Muscle of leg (tissue), 11 donors: ENCODE measurements around the gene PLAC8. TPM values are rescaled to one million over a fixed set of nuclear protein-coding genes. Genes with fewer than 3 reads are reported as not detected.
"Not testable (repeated sequence)": the region's sequence is repeated elsewhere in the genome, so short reads cannot be mapped to it uniquely, and the experiment has no call there.

ENCODE experiments used
- DNase-seq: peaks from one replicate; pipeline ENCODE4 v3.0.0; 2013
- H3K27ac ChIP-seq: one replicate; pipeline ENCODE4 v1.5.1; 2013; ENCODE audit warnings: mild to moderate bottlenecking, low read length, control low read depth
- H3K27me3 ChIP-seq: one replicate; pipeline ENCODE4 v1.6.1; 2013; ENCODE audit warnings: low read length; ENCODE audit not compliant: control insufficient read depth, insufficient read depth
- H3K36me3 ChIP-seq: one replicate; pipeline ENCODE4 v1.6.1; 2013; ENCODE audit warnings: low read length; ENCODE audit not compliant: control insufficient read depth, insufficient read depth
- H3K4me1 ChIP-seq: one replicate; pipeline ENCODE4 v1.6.1; 2013; ENCODE audit warnings: low read length; ENCODE audit not compliant: control insufficient read depth, insufficient read depth
- H3K4me3 ChIP-seq: one replicate; pipeline ENCODE4 v1.5.1; 2013; ENCODE audit warnings: low read length, control low read depth
- H3K9me3 ChIP-seq: replicated peaks from 2 replicates; pipeline ENCODE4 v1.6.1; 2013; ENCODE audit warnings: low read depth, low read length; ENCODE audit not compliant: control insufficient read depth
- WGBS: methylation state at CpG from one replicate; pipeline ENCODE4 v1.1.5; 2013; ENCODE audit warnings: missing lambda C conversion rate; ENCODE audit not compliant: insufficient coverage; 5-methylcytosine and 5-hydroxymethylcytosine counted together
- polyA plus RNA-seq, 8 donors: library from polyadenylated mRNA; unstranded; fragments of 120-200 nt; gene quantifications; one replicate each; pipeline versions ENCODE4 v1.2.1 to v1.2.3, GENCODE V29; 2013; ENCODE audit warnings: inconsistent platforms in 1 of 8, low replicate concordance in 1 of 8; ENCODE audit not compliant: insufficient read length in 8 of 8, insufficient read depth in 1 of 8
- total RNA-seq: library from RNA; stranded (reverse); fragments of 120-200 nt; gene quantifications from one replicate; pipeline ENCODE4 v1.2.4, GENCODE V29; 2013

Gene PLAC8
- total and polyA plus RNA-seq, 9 donors, result 0.84 to 8.1 (median 1.8) TPM

DNA sequence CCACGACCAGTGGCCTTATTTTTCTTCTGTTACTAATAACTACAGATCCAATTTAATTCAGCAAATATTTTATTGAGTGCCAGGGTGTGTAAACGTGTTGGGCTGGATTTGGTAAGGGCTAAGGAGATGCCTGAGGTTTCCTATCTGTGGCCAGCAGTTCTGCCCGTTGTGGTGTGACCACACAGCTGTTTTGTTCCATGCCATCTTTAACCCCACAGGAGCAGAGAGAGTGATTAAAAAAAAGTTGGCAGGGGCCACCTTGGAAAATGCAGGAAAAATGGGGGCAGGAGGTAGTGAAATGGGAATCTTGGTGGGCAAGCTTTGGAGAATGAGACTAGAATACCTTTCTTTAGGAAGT, 1.1 kb downstream of the PLAC8 start:
- H3K36me3 ChIP-seq, result no peaks in the 10 kb centered on the region
- H3K4me3 ChIP-seq, result no peak overlapping the region
- no peaks in the 10 kb centered on the region for H3K9me3 ChIP-seq
- no peak for DNase-seq
- no CpG with 5 or more reads among the region's 3 CpGs for WGBS
- H3K27me3 ChIP-seq, result peaks cover 8% of the 10 kb centered on the region
- H3K4me1 ChIP-seq, result peaks cover 8% of the 10 kb centered on the region
- no peak overlapping the region for H3K27ac ChIP-seq

DNA sequence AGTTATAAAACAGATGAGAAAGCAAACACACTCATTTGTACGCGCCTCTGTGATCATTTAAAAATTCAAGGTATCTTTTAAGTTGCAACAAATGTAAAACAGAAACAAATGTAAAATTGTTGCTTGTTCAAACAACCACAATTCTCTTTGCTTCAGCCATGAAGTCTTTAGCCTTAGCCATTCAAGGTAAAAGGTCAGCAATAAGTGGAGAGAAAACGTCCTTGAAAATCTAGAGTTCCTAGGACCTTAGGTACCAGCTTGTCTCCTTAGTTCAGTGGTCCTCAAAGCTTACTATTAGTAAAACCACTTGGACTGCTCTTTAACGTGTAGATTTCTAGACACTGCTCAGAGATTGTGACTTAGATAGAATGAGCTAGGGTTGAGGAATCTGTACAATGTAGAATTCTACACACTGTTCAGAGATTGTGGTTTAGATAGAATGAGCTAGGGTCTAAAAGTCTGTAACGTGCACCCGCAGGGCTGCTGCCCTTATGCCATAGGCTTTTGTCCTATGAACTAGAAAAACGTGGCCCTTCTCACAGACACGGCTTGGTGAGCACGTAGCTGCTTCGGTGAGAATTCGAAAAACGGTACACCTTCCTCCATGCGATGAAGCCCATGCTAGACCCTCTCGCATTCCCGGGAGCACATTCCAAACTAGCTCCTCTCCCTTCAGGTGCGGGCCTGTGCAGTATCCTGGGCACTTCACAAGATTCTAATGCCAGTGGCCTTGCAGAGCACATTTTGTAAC, 1.7 kb downstream of the PLAC8 start:
- Histone ChIP-seq H3K27ac (no peak overlapping the region), H3K36me3 (no peaks in the 10 kb centered on the region), H3K4me1 (peaks cover 8% of the 10 kb centered on the region), H3K9me3 (no peaks in the 10 kb centered on the region), H3K4me3 (no peak overlapping the region), H3K27me3 (peaks cover 8% of the 10 kb centered on the region)
- WGBS, result 82% methylated on average over 12 of the region's 16 CpGs
- no peak for DNase-seq

DNA sequence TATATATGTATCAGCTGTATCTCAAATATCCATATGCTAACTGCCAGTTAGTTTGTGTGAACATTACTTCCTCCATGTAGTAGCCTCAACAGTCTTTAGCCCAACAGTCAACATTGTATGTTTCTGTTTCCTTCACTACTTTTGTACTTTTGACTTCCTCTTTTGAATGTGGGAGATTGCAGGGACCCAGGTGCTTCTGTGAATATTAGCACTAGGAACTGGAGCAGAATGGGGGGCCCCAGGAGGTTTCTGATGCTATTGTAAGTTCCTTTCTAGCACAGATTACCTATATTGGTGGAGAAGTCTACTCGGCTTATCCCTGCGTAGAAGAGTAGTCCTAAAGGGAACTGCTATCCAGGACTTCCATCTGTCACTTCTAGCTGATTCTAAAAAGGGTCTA, 2.3 kb downstream of the PLAC8 start:
- Histone ChIP-seq H3K36me3 (no peaks in the 10 kb centered on the region), H3K9me3 (no peaks in the 10 kb centered on the region), H3K27ac (no peak overlapping the region), H3K4me3 (no peak overlapping the region), H3K4me1 (peaks cover 8% of the 10 kb centered on the region), H3K27me3 (peaks cover 8% of the 10 kb centered on the region)
- peak; percentile 40 for DNase-seq
- WGBS, result no CpG with 5 or more reads among the region's 2 CpGs

DNA sequence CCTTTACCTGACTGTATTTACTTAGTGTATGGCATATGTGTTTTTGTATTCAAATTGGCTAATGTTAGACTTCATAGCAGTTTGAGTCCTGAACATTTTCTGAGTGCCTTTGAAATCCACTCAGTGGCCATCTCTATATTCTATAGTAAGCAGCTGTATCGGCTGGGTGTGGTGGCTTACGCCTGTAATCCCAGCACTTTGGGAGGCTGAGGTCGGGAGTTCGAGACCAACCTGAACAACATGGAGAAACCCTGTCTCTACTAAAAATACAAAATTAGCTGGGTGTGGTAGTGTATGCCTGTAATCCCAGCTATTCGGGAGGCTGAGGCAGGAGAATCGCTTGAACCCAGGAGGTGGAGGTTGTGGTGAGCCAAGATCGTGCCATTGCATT, 2.8 kb downstream of the PLAC8 start:
- H3K36me3 ChIP-seq, H3K27ac ChIP-seq, H3K9me3 ChIP-seq, H3K4me3 ChIP-seq, DNase-seq, H3K4me1 ChIP-seq, H3K27me3 ChIP-seq: not testable (repeated sequence)
- WGBS, result no CpG with 5 or more reads among the region's 7 CpGs

DNA sequence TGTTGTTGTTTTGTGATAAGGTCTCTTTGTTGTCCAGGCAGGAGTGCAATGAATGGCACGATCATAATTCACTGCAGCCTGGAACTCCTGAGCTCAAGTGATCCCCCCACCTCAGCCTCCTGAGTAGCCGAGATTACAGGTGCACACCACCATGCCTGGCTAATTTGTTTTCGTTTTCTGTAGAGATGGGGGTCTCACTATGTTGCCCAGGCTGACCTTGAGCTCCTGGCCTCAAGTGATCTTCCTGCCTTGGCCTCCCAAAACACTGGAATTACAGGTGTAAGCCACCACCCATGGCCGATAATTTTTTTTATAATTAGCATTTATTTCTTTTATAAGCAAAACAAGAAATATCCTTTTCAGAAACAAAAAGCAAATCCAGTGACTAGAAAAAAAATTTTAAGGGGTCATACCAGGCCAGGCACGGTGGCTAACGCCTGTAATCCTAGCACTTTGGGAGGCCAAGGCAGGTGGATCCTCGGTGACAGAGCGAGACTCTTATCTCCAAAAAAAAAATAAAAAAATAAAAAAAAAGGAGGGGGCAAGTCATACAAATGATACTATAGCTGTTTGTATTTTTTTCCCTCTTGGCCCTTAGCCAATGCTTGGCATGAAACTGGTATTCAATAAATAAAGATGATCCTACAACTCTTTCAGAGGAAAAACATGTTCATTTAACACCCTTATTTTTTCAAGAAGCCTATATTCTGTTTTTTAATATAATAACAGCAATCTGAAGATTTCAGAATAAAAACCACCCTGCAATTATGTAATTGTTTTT, 3.4 kb downstream of the PLAC8 start:
- Histone ChIP-seq H3K27ac (no peak overlapping the region), H3K4me1 (peaks cover 8% of the 10 kb centered on the region), H3K4me3 (no peak overlapping the region), H3K36me3 (no peaks in the 10 kb centered on the region), H3K27me3 (peaks cover 8% of the 10 kb centered on the region), H3K9me3 (no peaks in the 10 kb centered on the region)
- no CpG with 5 or more reads among the region's 8 CpGs for WGBS
- DNase-seq, result no peak

DNA sequence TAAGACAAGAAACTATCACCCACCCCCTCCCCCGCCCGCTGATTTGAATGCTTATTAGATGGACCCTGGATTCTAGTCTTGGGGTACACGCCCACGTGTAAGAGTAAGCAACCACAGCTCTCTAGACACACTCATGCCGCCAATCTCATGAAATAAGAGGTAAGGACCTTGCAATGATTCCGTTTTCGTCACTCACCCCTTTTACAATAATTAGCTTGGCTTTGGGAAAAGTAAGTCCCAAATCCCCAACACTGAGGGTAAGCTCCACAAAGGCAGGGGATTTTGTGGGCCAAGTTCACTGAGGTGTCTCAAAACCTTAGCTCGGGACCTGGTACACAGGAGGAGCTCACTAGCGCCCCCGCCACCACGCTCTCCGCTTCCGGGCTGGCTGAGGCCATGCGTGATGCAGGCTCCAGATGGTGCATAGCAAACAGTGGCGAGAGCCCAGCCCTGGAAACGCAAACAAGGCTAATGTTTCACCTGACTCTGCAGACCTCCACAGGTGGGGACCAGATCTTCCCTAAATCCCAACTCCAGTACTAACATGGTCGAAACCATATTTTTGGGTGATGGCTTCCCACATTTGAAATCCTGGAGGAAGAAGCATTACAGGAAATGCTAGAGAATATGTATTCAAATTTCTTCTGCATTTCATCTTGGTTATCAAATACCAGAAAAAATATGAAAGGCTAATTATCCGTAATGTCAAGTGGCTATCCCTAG, 4.1 kb downstream of the PLAC8 start:
- Histone ChIP-seq H3K4me1 (peaks cover 8% of the 10 kb centered on the region), H3K27ac (peak overlapping the region; percentile 40), H3K27me3 (peaks cover 8% of the 10 kb centered on the region), H3K36me3 (no peaks in the 10 kb centered on the region), H3K9me3 (no peaks in the 10 kb centered on the region), H3K4me3 (peak overlapping the region; percentile 49)
- WGBS, result 0% methylated on average over 9 of the region's 18 CpGs
- DNase-seq, result peak; percentile 84

DNA sequence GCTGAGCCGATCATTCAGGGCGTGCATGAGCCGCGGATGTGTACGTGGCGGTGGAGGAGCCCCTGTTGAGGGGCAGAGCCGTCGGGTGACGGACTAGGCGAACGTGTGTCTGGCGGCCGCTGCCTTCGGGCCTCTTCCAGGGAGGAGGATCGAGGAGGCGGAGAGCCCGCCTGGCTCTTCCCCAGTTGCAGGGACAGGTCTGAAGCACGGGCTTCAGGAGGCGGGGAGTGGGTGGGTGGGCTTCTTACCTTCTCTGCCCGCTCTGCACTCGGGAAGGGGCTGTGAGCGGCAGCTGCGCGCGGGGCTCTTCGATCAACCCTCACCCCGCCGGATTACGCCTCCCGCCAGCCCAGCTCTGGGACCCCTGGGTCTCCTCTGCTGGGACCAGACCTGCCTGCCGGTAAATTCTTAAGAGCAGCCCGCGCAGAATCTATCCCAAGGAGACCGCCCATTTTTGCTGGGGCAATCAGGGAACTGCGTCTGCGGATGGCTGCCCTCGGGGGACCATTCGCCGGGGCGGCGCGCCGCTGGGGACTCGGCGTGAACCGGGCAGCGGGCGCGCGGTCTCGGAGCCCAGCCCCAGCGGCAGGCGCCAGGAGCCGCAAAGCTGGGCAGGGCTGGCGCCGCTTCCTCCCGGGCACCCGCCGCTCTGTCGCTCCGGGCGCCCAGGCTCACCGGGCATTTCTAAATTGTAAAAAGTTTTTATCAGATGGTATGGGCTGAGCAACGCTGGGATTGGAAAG, 4.9 kb downstream of the PLAC8 start:
- peak; percentile 52 for DNase-seq
- no peaks in the 10 kb centered on the region for H3K36me3 ChIP-seq
- H3K27me3 ChIP-seq, result peaks cover 8% of the 10 kb centered on the region
- H3K4me3 ChIP-seq, result peak overlapping the region; percentile 49
- WGBS, result under 1% methylated on average over 47 of the region's 64 CpGs
- H3K9me3 ChIP-seq, result no peaks in the 10 kb centered on the region
- peak overlapping the region; percentile 40 for H3K27ac ChIP-seq
- peaks cover 8% of the 10 kb centered on the region for H3K4me1 ChIP-seq

DNA sequence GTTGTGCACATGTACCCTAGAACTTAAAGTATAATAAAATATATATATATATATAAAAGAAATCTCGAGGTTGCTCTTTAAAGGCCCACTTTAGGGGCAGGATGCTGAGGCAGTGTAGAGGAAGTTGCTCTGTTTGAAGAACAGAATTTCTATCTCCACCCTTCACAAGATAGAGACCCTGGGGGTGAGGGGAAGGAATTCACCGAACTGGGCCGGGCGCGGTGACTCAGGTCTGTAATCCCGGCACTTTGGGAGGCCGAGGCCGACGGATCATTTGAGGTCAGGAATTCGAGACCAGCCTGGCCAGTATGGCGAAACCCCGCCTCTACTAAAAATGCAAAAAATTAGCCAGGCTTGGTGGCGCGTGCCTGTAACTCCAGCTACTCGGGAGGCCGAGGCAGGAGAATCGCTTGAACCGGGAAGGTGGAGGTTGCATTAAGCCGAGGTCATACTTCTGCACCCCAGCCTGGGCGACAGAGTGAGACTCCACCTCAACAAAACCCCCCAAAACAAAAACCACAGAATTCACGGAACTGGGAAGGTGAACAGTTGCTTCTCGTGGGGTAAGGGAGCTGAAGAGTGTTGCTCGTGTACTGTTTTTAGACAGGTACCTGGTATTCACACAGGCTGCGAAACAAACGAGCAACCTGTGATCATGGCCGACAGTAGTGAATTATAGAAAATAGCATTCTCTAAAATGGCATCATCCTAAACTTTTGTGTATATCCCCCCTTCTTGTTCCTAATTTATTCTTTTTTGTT, 6.2 kb downstream of the PLAC8 start:
- H3K4me1 ChIP-seq, result peaks cover 8% of the 10 kb centered on the region
- DNase-seq, result no peak
- H3K9me3 ChIP-seq, result no peaks in the 10 kb centered on the region
- WGBS, result 90% methylated on average over 13 of the region's 26 CpGs
- no peak overlapping the region for H3K27ac ChIP-seq
- H3K36me3 ChIP-seq, result no peaks in the 10 kb centered on the region
- peaks cover 8% of the 10 kb centered on the region for H3K27me3 ChIP-seq
- H3K4me3 ChIP-seq, result no peak overlapping the region

DNA sequence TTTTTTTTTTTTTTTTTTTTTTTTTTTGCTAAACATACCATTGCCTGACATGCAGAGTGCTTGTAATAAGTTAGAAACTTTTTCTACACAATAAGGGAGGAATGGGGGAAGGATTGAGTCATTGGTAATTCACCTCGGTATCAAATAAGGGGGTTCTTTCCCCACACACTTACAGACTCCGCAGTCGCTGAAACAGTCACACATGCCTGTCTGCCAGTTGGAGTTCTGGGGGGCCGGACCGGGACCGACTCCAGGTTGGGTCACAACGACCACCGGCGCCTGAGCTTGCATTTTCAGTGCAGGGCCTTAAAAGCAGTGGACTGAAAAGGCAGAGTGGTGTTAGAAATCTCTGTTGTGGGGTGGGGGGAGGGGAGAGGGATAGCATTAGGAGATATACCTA, 6.9 kb downstream of the PLAC8 start:
- peaks cover 8% of the 10 kb centered on the region for H3K4me1 ChIP-seq
- no peak overlapping the region for H3K27ac ChIP-seq
- WGBS, result 72% methylated on average over 6 of the region's 9 CpGs
- H3K4me3 ChIP-seq, result no peak overlapping the region
- peaks cover 8% of the 10 kb centered on the region for H3K27me3 ChIP-seq
- H3K36me3 ChIP-seq, result no peaks in the 10 kb centered on the region
- H3K9me3 ChIP-seq, result no peaks in the 10 kb centered on the region
- no peak for DNase-seq
